Right ventricle myocardium superior (tissue), 1 donor: Measurements from ENCODE around the gene HSPA12A. TPM values are rescaled to one million over a fixed set of nuclear protein-coding genes. Genes with fewer than 3 reads are reported as not detected.

Experiments
- ATAC-seq: fragments of 200-7000 bp; cut with Tn5 transposase; one replicate; pipeline ENCODE4 v1.9.1; 2020; ENCODE audit warnings: mild to moderate bottlenecking; ENCODE audit not compliant: poor library complexity
- DNase-seq: peaks from one replicate; pipeline ENCODE4 v3.0.0-alpha.2; 2020
- intact Hi-C: fragments of 100-400 bp; cut with DNase I; formaldehyde crosslinking; loops from one replicate; pipeline ENCODE4 v1.11.2; 2022
- total RNA-seq: library from RNA; stranded (reverse); fragmentation: NEBNext Ultra II Directional; extraction: Animal tissue kit (Norgen Biotek cat#: 25700); gene quantifications from one replicate; pipeline ENCODE4 v1.2.1, GENCODE V29; 2021
- donor health status: DM: no; HTN: yes; CAD: no; lungs with severe emphysema.

The HSPA12A gene
- total RNA-seq, 1 donor from 2014 or later: 15.9 TPM

DNA sequence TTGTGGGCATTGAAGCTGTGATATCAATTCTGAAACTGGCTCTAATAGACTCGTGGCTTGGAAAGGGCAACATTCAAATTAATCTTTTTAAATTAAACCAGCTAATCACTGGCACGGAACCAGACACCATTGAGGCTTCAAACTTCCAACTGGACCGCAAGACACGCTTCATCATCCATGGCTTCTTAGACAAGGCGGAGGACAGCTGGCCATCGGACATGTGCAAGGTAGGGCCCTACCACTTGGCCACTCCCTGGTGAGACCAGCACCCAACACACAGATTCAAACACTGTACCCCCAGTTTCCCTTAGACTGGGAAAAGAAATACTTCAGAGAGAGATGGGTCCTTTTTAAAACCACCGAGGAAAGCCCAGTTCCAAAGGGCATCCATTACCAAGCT, 116.5 kb downstream of the HSPA12A start:
- intact Hi-C loops: no loop called here
- no peak for ATAC-seq
- no peak for DNase-seq

DNA sequence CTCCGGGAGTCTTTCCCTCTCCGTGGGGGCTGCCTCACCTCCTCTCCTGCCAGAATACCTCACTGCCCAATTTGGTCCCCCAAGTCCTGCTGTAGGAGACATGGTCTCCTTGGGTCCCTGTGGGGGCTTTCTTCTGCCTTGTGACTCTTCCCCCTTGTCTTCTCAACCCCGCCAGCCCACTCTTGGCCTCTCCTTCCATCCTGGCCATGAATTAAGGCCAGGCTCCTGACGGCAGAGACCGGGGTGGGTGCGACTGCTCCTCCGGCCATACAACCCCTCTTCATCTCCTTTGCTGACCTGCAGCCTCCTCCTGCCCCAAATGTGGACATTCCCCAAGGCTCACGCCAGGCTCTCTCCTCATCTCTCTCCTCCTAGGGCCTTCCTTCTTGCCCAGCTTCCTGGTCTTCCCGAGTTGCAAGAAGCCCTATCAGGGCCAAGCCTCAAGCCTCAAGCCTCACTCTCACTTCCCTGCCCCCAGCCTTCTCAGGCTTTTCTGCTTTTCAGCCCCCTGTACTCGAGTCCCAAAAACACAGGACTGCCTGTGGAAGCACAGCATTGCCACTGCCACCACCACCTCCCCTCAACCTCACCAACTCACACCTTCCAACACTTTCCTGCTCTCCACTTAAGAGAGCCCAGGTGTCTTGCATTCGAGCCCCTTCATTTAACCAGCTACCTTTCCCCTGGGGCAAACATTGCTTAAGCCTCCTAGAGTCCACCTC, 120.3 kb downstream of the HSPA12A start:
- ATAC-seq: no peak
- no peak for DNase-seq
- intact Hi-C loops: no loop called here

DNA sequence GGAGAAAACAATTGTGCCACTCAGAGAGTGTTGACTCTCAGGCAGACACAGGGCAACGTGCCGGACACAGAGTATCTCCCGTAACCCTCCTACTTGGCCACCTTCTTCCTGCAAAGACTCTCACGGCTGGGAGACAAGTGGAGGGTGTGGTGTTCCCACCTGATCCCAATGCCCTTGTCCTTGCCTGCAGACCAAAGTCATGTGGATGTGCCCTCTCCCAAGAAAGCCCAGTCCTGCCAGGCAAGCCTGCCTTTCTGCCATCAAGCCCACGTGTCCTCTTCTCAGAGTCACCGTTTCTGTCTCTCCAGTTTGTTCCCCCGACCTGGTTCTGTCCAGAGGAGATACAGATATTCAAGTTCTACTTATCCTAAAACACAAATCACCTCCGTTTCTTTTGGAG, 120.9 kb downstream of the HSPA12A start:
- intact Hi-C loops: no loop called here
- no peak for ATAC-seq

More for the DNA sequence above, 120.9 kb downstream of the HSPA12A start:
- DNase-seq: no peak

Other genes with a start within 250 kb of the HSPA12A start
- not detected for gene PNLIP, start 196.6 kb downstream of the HSPA12A start, total RNA-seq
- gene PNLIPRP1, start 151.6 kb downstream of the HSPA12A start, total RNA-seq: not detected
- gene PNLIPRP2, start 121.6 kb downstream of the HSPA12A start, total RNA-seq: not detected
- 0.46 TPM for gene ENO4, start 106.9 kb upstream of the HSPA12A start, total RNA-seq